AG04449 (cell line): ENCODE data around the gene NDUFB6.
"Not testable (repeated sequence)": the region's sequence is repeated elsewhere in the genome, so short reads cannot be mapped to it uniquely, and the experiment has no call there.

ENCODE experiments used
- CTCF ChIA-PET: fragments of 350-600 bp; formaldehyde crosslinking; extraction: SDS; loops from one replicate; lab custom pipeline; 2021; ENCODE audit warnings: antibody characterized with exemption; lab: Yijun Ruan, JAX
- POLR2A ChIA-PET: fragments of 400-600, 350-600 bp; formaldehyde crosslinking; extraction: SDS; loops from one replicate; lab custom pipeline; 2020; ENCODE audit warnings: antibody characterized with exemption, inconsistent platforms; lab: Yijun Ruan, JAX
- DNase-seq: peaks from one replicate; pipeline ENCODE4 v3.0.0-alpha.2; 2010; ENCODE audit warnings: low read depth, low spot score
- H3K4me3 ChIP-seq: 2 replicates; pipeline ENCODE4 v1.5.1; 2011; ENCODE audit warnings: low read depth, mild to moderate bottlenecking, control low read depth, low read length
- TF ChIP-seq, protein P1 (sequence below): IDR thresholded peaks from one replicate; pipeline ENCODE4 v1.5.1; 2011; ENCODE audit warnings: mild to moderate bottlenecking, moderate library complexity, low read length, control low read depth, inconsistent platforms; ENCODE audit not compliant: insufficient read depth; ENCODE audit errors: missing control alignments

NDUFB6 gene

GRCh38 chr9:32533336-32533735 lies 39.6 kb downstream of the NDUFB6 start:
- no peak overlapping the region for H3K4me3 ChIP-seq
- DNase-seq, result no peak
- TF ChIP-seq, protein P1, sequence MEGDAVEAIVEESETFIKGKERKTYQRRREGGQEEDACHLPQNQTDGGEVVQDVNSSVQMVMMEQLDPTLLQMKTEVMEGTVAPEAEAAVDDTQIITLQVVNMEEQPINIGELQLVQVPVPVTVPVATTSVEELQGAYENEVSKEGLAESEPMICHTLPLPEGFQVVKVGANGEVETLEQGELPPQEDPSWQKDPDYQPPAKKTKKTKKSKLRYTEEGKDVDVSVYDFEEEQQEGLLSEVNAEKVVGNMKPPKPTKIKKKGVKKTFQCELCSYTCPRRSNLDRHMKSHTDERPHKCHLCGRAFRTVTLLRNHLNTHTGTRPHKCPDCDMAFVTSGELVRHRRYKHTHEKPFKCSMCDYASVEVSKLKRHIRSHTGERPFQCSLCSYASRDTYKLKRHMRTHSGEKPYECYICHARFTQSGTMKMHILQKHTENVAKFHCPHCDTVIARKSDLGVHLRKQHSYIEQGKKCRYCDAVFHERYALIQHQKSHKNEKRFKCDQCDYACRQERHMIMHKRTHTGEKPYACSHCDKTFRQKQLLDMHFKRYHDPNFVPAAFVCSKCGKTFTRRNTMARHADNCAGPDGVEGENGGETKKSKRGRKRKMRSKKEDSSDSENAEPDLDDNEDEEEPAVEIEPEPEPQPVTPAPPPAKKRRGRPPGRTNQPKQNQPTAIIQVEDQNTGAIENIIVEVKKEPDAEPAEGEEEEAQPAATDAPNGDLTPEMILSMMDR, result no peak
- POLR2A ChIA-PET, result no interaction called here
- CTCF ChIA-PET, result interaction anchor here (1.0 to 1.6 kb wide), 3 partner anchors 11 to 136 kb away, joined by 3 to 4 read pairs (median 3); no protein-coding TSS in a partner anchor

GRCh38 chr9:32526707-32527048 lies 46.3 kb downstream of the NDUFB6 start:
- CTCF ChIA-PET, result interaction anchor here (0.6 to 6.9 kb wide), 17 partner anchors 9 to 148 kb away, joined by 3 to 71 read pairs (median 5); partner anchors contain the start of genes ACO1 and NDUFB6
- POLR2A ChIA-PET, result interaction anchor here (0.6 to 1.1 kb wide), 4 partner anchors 24 to 148 kb away, joined by 3 to 4 read pairs (median 3); partner anchors contain the start of gene SMIM27
- DNase-seq, result no peak
- TF ChIP-seq, protein P1, result no peak
- peak overlapping the region; percentile 76 for H3K4me3 ChIP-seq

- DNase-seq, result peak; percentile 46
- POLR2A ChIA-PET, result interaction anchor here (0.6 to 1.1 kb wide), 4 partner anchors 25 to 147 kb away, joined by 3 to 4 read pairs (median 3); partner anchors contain the start of gene SMIM27
- TF ChIP-seq, protein P1, result peak; percentile 25
- CTCF ChIA-PET, result interaction anchor here (0.6 to 6.9 kb wide), 19 partner anchors 9 to 147 kb away, joined by 3 to 71 read pairs (median 5); partner anchors contain the start of genes ACO1 and NDUFB6
- peak within 1 kb of the TSS; percentile 76 for H3K4me3 ChIP-seq
Measured at GRCh38 chr9:32526041-32526706, 46.8 kb downstream of the NDUFB6 start, which contains the start of gene RIGI. Gene RIGI, minus strand, starts transcription at chr9:32526196. Its CDS starts 30 bp downstream, at chr9:32526166.

DNA sequence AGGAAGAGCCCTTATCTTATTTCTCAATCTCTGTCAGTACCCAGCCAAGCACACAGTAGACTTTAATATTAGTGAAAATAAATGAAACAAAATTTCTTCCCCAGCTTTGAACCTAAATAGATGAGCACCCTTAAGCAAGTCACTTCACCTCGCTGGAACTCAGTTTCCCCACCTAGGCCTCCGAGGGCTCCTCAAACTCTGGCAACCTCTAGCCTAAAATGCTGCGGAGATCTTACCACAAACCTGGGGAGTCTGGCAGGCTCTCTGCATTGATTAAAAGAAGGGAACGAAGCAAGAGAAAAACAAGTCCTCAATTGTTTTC lies 47.3 kb downstream of the NDUFB6 start:
- peak overlapping the region; percentile 76 for H3K4me3 ChIP-seq
- ChIA-PET POLR2A (interaction anchor here (0.6 to 0.9 kb wide), 3 partner anchors 13 to 95 kb away, joined by 3 to 4 read pairs (median 3); partner anchors contain the start of gene SMIM27), CTCF (interaction anchor here (0.8 to 6.9 kb wide), 19 partner anchors 9 to 147 kb away, joined by 3 to 71 read pairs (median 5); partner anchors contain the start of gene NDUFB6)
- no peak for DNase-seq
- TF ChIP-seq, protein P1, result no peak

GRCh38 chr9:32524892-32525708 lies 47.9 kb downstream of the NDUFB6 start:
- ChIA-PET CTCF (interaction anchor here (0.8 to 6.9 kb wide), 16 partner anchors 8 to 146 kb away, joined by 3 to 71 read pairs (median 5); partner anchors contain the start of gene NDUFB6), POLR2A (interaction anchor here (0.6 kb wide), 1 partner anchor 14 kb away, joined by 3 read pairs; no protein-coding TSS in a partner anchor)
- no peak for DNase-seq
- TF ChIP-seq, protein P1, result no peak
- peak overlapping the region; percentile 76 for H3K4me3 ChIP-seq

DNA sequence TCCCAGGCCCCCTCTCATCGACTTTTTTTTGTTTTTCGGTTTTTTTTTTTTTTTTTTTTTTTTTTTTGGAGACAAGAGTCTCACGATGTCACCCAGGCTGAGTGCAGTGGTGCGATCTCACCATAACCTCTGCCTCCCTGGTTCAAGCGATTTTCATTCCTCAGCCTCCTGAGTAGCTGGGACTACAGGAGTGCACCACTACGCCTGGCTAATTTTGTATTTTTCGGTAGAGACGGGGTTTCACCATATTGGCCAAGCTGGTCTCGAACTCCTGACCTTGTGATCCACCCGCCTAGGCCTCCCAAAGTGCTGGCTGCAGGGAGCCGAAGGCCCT lies 48.4 kb downstream of the NDUFB6 start:
- POLR2A ChIA-PET, H3K4me3 ChIP-seq, DNase-seq: not testable (repeated sequence)
- CTCF ChIA-PET, result interaction anchor here (2.1 to 4.2 kb wide), 4 partner anchors 14 to 145 kb away, joined by 5 to 25 read pairs (median 16); no protein-coding TSS in a partner anchor
